Measurements from ENCODE around the gene FMN1. TPM values are rescaled to one million over a fixed set of nuclear protein-coding genes. Genes with fewer than 3 reads are reported as not detected.

Gene FMN1
- polyA plus RNA-seq, 1 donor from 2014 or later: 0.40 TPM

GRCh38 chr15:33014586-33014985, 179.9 kb downstream of the FMN1 start:
- H3K4me3 ChIP-seq (ENCODE audit: low read length): no peak overlapping the region
- no peaks in the 10 kb centered on the region for H3K9me3 ChIP-seq (ENCODE audit: low read length)
- H3K36me3 ChIP-seq (ENCODE audit: insufficient read depth, low read length): no peaks in the 10 kb centered on the region
- no peaks in the 10 kb centered on the region for H4K20me1 ChIP-seq (ENCODE audit: insufficient read depth)
- H3F3A ChIP-seq (ENCODE audit: insufficient read depth, low read length, poor library complexity, severe bottlenecking): no peaks in the 10 kb centered on the region
- no peaks in the 10 kb centered on the region for H3K79me2 ChIP-seq (replicated peaks; ENCODE audit: insufficient read depth, low read length)
- no peak overlapping the region for H3K9ac ChIP-seq (ENCODE audit: low read length)
- TF ChIP-seq RAD21 (conservative IDR thresholded peaks at IDR 0.05): no peak
- TF ChIP-seq EP300 (conservative IDR thresholded peaks at IDR 0.05; ENCODE audit: poor library complexity, severe bottlenecking): no peak
- TF ChIP-seq TAF1 (IDR thresholded peaks at IDR 0.05; ENCODE audit: low read depth): no peak
- TF ChIP-seq REST (IDR thresholded peaks at IDR 0.05; ENCODE audit: borderline replicate concordance): no peak
- TF ChIP-seq SMC3 (conservative IDR thresholded peaks at IDR 0.05; ENCODE audit: poor library complexity): no peak
- TF ChIP-seq CTCF (IDR thresholded peaks at IDR 0.05; ENCODE audit: poor library complexity, severe bottlenecking): no peak
- TF ChIP-seq MXI1 (conservative IDR thresholded peaks at IDR 0.05; ENCODE audit: poor library complexity, severe bottlenecking): no peak
- TF ChIP-seq EZH2 (IDR thresholded peaks at IDR 0.05; ENCODE audit: borderline replicate concordance, insufficient read depth, low read length, poor library complexity, severe bottlenecking): no peak
- TF ChIP-seq POLR2AphosphoS5 (IDR thresholded peaks at IDR 0.05): no peak
- H3K27ac ChIP-seq (ENCODE audit: low read length): no peak overlapping the region
- H2AFZ ChIP-seq (ENCODE audit: low read depth, low read length): no peak overlapping the region
- H3K27me3 ChIP-seq (ENCODE audit: insufficient read depth, low read depth, low read length): no peaks in the 10 kb centered on the region
- no peaks in the 10 kb centered on the region for H3K9me2 ChIP-seq (ENCODE audit: insufficient read depth, low read length)
- no peak overlapping the region for H3K4me2 ChIP-seq (ENCODE audit: low read length)

GRCh38 chr15:33013827-33014445, 180.6 kb downstream of the FMN1 start:
- no peaks in the 10 kb centered on the region for H3K9me3 ChIP-seq (ENCODE audit: low read length)
- H3F3A ChIP-seq (ENCODE audit: insufficient read depth, low read length, poor library complexity, severe bottlenecking): no peaks in the 10 kb centered on the region
- no peak overlapping the region for H3K9ac ChIP-seq (ENCODE audit: low read length)
- H3K4me3 ChIP-seq (ENCODE audit: low read length): no peak overlapping the region
- no peak overlapping the region for H2AFZ ChIP-seq (ENCODE audit: low read depth, low read length)
- no peaks in the 10 kb centered on the region for H3K79me2 ChIP-seq (replicated peaks; ENCODE audit: insufficient read depth, low read length)
- H3K27ac ChIP-seq (ENCODE audit: low read length): no peak overlapping the region
- no peaks in the 10 kb centered on the region for H3K9me2 ChIP-seq (ENCODE audit: insufficient read depth, low read length)
- H3K27me3 ChIP-seq (ENCODE audit: insufficient read depth, low read depth, low read length): no peaks in the 10 kb centered on the region
- no peak overlapping the region for H3K4me2 ChIP-seq (ENCODE audit: low read length)
- TF ChIP-seq CTCF (IDR thresholded peaks at IDR 0.05; ENCODE audit: poor library complexity, severe bottlenecking) (no peak), POLR2AphosphoS5 (IDR thresholded peaks at IDR 0.05) (no peak), EZH2 (IDR thresholded peaks at IDR 0.05; ENCODE audit: borderline replicate concordance, insufficient read depth, low read length, poor library complexity, severe bottlenecking) (no peak), EP300 (conservative IDR thresholded peaks at IDR 0.05; ENCODE audit: poor library complexity, severe bottlenecking) (no peak), TAF1 (IDR thresholded peaks at IDR 0.05; ENCODE audit: low read depth) (no peak), REST (IDR thresholded peaks at IDR 0.05; ENCODE audit: borderline replicate concordance) (no peak), MXI1 (conservative IDR thresholded peaks at IDR 0.05; ENCODE audit: poor library complexity, severe bottlenecking) (no peak), SMC3 (conservative IDR thresholded peaks at IDR 0.05; ENCODE audit: poor library complexity) (no peak), RAD21 (conservative IDR thresholded peaks at IDR 0.05) (no peak)
- no peaks in the 10 kb centered on the region for H3K36me3 ChIP-seq (ENCODE audit: insufficient read depth, low read length)
- H4K20me1 ChIP-seq (ENCODE audit: insufficient read depth): no peaks in the 10 kb centered on the region
